IPS-NIHi7 (cell line): ENCODE data around the gene UFSP2.

Experiments used
- DNase-seq: peaks from one replicate; pipeline ENCODE4 v3.0.0; 2012; ENCODE audit warnings: mixed read lengths; ENCODE audit errors: extremely low spot score

UFSP2 gene

DNA sequence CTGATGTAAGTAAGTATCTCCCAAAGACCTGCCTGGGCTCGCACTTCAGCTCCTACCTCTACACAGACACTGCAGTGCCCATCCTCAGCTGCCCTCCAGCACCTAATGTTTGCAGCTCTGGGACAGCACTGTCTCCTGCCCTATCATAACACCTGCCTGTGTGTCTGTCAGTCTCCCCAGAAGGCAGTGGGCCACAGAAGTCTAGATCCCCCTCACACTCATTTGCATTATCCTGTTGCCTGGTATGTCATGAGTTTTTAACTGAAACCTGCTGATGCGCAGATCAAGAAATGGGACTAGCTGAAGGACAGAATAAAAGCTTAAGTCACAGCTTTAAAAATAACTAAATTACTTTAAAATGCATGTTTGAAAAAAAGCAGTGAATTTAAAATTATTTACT lies 73.0 kb downstream of the UFSP2 start:
- no peak for DNase-seq

- no peak for DNase-seq
Measured at GRCh38 chr4:185352202-185352601, 73.6 kb downstream of the UFSP2 start.

GRCh38 chr4:185351691-185352090 lies 74.1 kb downstream of the UFSP2 start:
- no peak for DNase-seq
